GM06990 (cell line): ENCODE measurements around the gene BTBD7.

ENCODE experiments used
- DNase-seq: peaks from one replicate; pipeline ENCODE4 v3.0.0-alpha.2; 2011; ENCODE audit not compliant: insufficient read length; ENCODE audit errors: extremely low read depth
- H3K27me3 ChIP-seq: replicated peaks from 2 replicates; pipeline ENCODE4 v1.6.0; 2011; ENCODE audit warnings: low read length; ENCODE audit not compliant: control insufficient read depth, insufficient read depth
- H3K36me3 ChIP-seq: 2 replicates; pipeline ENCODE4 v1.5.1; 2011; ENCODE audit warnings: low read length; ENCODE audit not compliant: control insufficient read depth, insufficient read depth
- H3K4me3 ChIP-seq: replicated peaks from 2 replicates; pipeline ENCODE4 v1.5.1; 2011; ENCODE audit warnings: low read depth, mild to moderate bottlenecking, control low read depth, low read length
- CTCF ChIP-seq: IDR thresholded peaks from 2 replicates; pipeline ENCODE4 v1.5.1; 2011; ENCODE audit warnings: low read length, control low read depth, mild to moderate bottlenecking, inconsistent platforms; ENCODE audit not compliant: insufficient read depth, poor library complexity, severe bottlenecking

BTBD7 gene

GRCh38 chr14:93207468-93208308 is 125.1 kb downstream of the BTBD7 start:
- Histone ChIP-seq H3K27me3 (no peaks in the 10 kb centered on the region), H3K4me3 (peak overlapping the region; percentile 95), H3K36me3 (no peaks in the 10 kb centered on the region; the same call in 1 of the 2 replicates)
- no peak for DNase-seq
- peak; percentile 60 for TF ChIP-seq CTCF

GRCh38 chr14:93206793-93207467 is 125.9 kb downstream of the BTBD7 start, which contains the start of the genes GON7 and UBR7:
GON7 (minus strand) TSS chr14:93207065; CDS start chr14:93207037, 28 bp downstream.
UBR7 (plus strand) TSS chr14:93207256; CDS start chr14:93207292, 36 bp downstream.
- Histone ChIP-seq H3K36me3 (no peaks in the 10 kb centered on the region; the same call in 1 of the 2 replicates), H3K4me3 (peak within 1 kb of the TSS; percentile 95), H3K27me3 (no peaks in the 10 kb centered on the region)
- TF ChIP-seq CTCF = peak; percentile 10
- DNase-seq = peak; percentile 94

GRCh38 chr14:93201155-93201704 is 131.6 kb downstream of the BTBD7 start:
- H3K36me3 ChIP-seq = peaks cover 3% of the 10 kb centered on the region
- DNase-seq = no peak
- TF ChIP-seq CTCF = no peak

GRCh38 chr14:93200553-93200952 is 132.3 kb downstream of the BTBD7 start:
- Histone ChIP-seq H3K36me3 (peaks cover 3% of the 10 kb centered on the region), H3K27me3 (no peaks in the 10 kb centered on the region), H3K4me3 (no peak overlapping the region)
- DNase-seq = no peak
- no peak for TF ChIP-seq CTCF

More at GRCh38 chr14:93201155-93201704, 131.6 kb downstream of the BTBD7 start:
- Histone ChIP-seq H3K4me3 (no peak overlapping the region), H3K27me3 (no peaks in the 10 kb centered on the region)

- Histone ChIP-seq H3K36me3 (peaks cover 3% of the 10 kb centered on the region), H3K4me3 (no peak overlapping the region), H3K27me3 (no peaks in the 10 kb centered on the region)
- no peak for DNase-seq
- TF ChIP-seq CTCF = no peak
Observed at GRCh38 chr14:93199031-93199430, 133.8 kb downstream of the BTBD7 start.
